Spleen (tissue), 7 donors: Measurements from ENCODE around the gene RIBC2.

Experiments used
- CTCF ChIP-seq, 11 experiments: fragments of 200-600 bp in 7 of 11; fragments of 450-650 bp in 4 of 11; sonication (generic) in 4 of 11; IDR thresholded peaks in 8 of 11; conservative IDR thresholded peaks in 3 of 11; 1 replicate in 7 of 11; 2 replicates in 4 of 11; pipeline versions ENCODE4 v1.4.0 to v1.8.0; 2016 to 2021; ENCODE audit warnings: antibody characterized with exemption in 11 of 11, inconsistent platforms in 4 of 11, mild to moderate bottlenecking in 1 of 11
- POLR2A ChIP-seq, 3 donors: fragments of 450-650 bp; IDR thresholded peaks; one replicate each; pipeline ENCODE4 v1.5.1; 2017; ENCODE audit warnings: antibody characterized with exemption in 3 of 3, mild to moderate bottlenecking in 1 of 3
- donor health status: DM: no; HTN: no; CAD: no; lungs with moderate emphysema.
- donor health status: DM: no; HTN: no; CAD: no.
- donor health status: DM: no; HTN: no; CAD: no.

DNA sequence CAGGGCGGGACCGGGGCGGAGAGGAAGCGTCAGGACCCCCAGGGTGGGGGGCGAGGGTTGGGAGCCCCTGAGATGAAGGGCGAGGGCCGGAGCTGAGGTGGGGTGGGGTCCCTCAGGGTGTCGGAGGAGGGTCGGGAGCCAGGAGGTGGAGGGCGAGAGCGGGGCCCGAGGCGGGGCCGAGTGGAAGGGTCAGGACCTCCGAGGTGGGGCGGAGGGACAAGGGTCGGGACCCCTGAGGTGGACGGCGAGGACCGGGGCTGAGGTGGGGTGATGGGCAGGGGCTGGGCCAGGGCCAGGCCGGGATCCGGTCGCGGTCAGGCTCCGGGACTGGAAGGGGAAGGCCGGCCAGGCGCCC, 503 bp upstream of the RIBC2 start:
- TF ChIP-seq POLR2A (IDR thresholded peaks at IDR 0.05) (no peak), CTCF (IDR thresholded peaks at IDR 0.05 in 8 of 11, conservative IDR thresholded peaks at IDR 0.05 in 3 of 11) (no peak)
